Choroid plexus epithelial cell (primary cell): ENCODE results near the gene LRP1-AS.

Experiments
- DNase-seq: peaks from one replicate; pipeline ENCODE4 v3.0.0-alpha.2; 2010; ENCODE audit warnings: low read depth
- H3K4me3 ChIP-seq: 2 replicates; pipeline ENCODE4 v1.5.1; 2011; ENCODE audit warnings: low read depth, mild to moderate bottlenecking, control low read depth, low read length, moderate library complexity
- TF ChIP-seq, protein P1 (sequence below): conservative IDR thresholded peaks from 2 replicates; pipeline ENCODE4 v1.5.1; 2011; ENCODE audit warnings: low read depth, mild to moderate bottlenecking, control low read depth, inconsistent platforms, low read length, moderate library complexity

The LRP1-AS gene

DNA sequence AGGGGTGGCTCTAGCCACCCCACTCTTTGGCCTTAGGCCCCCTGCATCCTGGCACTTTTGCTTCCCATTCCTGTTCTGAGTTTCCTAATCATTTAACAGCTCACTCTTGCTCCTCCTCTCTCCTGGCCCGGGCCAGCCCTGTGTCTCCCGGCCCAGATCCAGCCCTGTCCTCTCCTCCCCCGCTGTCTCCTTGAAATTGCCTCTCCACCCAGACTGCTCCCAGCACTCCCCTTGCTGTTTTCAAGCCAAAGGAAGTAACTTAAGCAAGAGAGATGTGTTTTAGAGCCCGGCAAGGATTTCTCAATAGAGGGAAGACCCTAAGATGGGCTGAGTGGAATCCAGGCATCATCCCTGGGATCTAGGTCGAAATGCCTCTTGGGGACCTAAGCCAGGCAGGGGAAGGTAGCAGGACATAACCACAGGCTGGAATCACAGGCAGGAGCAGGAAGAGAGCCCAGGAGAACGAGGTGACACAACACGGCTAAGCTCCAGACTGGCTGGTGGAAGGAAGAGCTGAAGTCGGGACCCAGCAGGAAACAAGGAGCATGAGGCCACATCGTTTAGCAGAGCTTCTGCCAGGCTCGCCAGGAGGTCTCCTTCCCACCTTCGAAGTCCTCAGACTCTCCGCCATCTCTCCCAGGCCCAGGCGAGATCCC is 2.0 kb upstream of the LRP1-AS start:
- DNase-seq: peak; percentile 82
- TF ChIP-seq, protein P1, sequence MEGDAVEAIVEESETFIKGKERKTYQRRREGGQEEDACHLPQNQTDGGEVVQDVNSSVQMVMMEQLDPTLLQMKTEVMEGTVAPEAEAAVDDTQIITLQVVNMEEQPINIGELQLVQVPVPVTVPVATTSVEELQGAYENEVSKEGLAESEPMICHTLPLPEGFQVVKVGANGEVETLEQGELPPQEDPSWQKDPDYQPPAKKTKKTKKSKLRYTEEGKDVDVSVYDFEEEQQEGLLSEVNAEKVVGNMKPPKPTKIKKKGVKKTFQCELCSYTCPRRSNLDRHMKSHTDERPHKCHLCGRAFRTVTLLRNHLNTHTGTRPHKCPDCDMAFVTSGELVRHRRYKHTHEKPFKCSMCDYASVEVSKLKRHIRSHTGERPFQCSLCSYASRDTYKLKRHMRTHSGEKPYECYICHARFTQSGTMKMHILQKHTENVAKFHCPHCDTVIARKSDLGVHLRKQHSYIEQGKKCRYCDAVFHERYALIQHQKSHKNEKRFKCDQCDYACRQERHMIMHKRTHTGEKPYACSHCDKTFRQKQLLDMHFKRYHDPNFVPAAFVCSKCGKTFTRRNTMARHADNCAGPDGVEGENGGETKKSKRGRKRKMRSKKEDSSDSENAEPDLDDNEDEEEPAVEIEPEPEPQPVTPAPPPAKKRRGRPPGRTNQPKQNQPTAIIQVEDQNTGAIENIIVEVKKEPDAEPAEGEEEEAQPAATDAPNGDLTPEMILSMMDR: no peak
- H3K4me3 ChIP-seq: no peak overlapping the region

DNA sequence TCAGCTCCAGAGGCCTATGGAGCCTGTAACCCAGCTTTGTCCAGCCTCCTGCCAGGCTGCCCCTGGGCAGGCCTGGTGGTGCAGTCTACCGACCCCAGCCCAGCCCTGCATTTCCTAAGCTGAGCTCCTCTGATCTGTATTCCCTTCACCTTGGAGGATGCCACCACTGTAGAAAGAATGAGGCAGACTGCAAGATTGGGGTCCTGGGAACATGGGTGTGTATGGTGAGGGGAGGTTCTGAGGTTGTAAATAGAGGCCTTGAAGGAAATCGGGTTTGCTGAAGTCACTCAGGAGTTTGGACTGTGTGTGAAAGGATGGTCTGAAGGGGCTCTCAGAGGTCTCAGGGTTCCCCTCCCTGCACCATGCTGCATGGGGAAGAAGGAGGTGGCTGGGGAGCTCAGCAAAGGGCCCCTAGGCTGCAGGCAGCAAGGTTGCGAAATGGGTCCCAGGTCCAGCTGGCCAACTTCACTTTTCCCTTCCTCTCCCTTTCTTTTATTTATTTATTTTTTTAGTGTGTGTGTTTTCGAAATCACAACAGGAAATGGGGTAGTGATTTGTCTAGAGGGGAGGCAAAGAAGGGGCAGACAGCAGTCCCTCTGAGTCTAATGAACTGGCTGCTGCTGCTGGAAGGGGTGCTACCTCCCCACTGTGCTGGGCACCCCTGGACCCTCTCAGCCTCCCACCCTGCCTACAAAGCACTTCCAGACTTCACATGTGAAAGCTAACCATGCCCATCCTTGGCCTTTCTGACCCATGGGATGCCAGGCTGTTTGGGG is 1.2 kb upstream of the LRP1-AS start:
- TF ChIP-seq, protein P1: no peak
- H3K4me3 ChIP-seq: no peak overlapping the region
- DNase-seq: peak; percentile 73

DNA sequence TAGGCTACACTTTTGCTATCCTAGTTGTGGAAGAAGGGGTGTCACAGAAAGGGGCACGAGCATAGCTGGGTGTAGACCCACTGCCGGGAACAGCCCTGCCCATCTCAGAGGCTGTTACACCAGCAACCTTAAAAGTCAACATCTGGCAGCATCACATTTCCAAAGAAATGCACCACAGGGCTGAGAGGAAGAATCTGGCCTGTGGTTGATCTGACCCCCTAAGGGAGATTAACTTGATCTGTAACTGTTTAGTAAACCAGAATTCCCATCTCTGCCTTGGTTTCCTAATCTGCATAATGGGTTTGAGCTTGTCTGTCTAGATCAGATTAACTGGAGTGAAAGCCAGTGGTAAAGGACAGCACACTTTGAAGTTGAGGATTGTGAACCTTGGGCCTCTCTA is 1.3 kb downstream of the LRP1-AS start:
- DNase-seq: peak; percentile 57
- no peak overlapping the region for H3K4me3 ChIP-seq
- TF ChIP-seq, protein P1: no peak

DNA sequence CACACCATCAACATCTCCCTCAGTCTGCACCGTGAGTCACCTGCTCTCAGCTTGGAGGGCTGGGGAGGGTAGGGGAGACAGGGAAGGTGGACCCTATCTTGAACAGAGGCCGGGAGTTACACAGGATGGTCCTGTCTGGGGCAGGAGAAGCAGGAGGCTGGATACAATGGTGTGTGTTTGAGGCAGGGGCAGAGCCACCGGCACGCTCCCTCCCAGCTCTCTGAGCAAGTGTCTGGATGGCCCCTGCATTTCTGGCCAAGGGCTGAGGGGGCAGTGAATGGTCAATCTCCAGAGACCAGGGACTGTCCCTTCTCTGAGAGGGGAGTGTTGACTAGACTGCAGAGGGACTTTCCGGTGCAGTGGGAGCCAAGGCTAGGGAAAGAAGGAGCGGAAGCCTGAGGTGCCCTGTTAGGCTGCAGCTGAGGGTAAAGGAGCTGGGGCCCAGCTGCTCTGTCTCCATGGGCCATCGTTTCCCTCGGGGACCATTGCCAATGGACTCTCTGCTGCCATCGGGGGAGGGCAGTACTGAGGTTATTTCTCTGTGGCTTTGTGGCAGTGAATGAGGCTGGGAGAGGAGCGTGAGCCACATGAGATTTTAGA is 1.9 kb downstream of the LRP1-AS start:
- H3K4me3 ChIP-seq: no peak overlapping the region
- no peak for DNase-seq
- TF ChIP-seq, protein P1: no peak

DNA sequence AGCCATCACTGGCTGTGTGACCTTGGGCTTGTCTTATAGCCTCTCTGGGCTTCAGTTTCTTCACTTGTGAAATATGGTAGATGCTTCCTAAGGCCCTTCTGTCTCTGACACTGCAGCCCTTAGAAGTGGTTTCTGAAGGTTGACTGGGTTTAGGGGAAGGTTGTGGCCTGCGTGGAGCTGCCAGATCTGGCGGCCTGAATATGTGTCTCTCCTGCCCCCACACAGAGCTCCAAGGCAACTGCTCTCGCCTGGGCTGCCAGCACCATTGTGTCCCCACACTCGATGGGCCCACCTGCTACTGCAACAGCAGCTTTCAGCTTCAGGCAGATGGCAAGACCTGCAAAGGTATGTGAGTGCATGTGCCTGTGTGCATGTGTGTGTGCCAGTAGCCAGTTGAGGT is 4.0 kb downstream of the LRP1-AS start:
- no peak for DNase-seq
- TF ChIP-seq, protein P1: no peak
- H3K4me3 ChIP-seq: no peak overlapping the region

DNA sequence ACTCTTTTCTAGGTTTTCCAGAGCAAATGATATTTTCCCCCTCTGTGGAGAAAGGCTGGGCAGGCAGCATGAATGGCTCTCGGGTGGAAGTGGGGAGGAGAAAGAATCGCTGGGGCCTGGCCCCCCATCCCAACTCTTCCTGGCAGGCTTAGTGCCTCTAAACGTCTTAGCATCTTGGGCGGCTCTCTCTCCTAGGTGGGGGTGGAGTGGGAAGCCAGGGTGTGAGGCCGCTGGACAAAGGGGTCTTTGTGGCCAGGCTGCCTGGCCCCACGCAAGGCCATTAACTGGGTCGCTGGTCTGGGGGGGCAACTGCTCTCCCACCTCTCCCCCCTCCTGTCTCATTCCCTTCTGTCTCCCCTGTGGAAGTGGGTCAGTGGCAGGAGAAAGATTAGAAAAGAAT is 4.7 kb downstream of the LRP1-AS start:
- H3K4me3 ChIP-seq: no peak overlapping the region
- TF ChIP-seq, protein P1: no peak
- DNase-seq: no peak

DNA sequence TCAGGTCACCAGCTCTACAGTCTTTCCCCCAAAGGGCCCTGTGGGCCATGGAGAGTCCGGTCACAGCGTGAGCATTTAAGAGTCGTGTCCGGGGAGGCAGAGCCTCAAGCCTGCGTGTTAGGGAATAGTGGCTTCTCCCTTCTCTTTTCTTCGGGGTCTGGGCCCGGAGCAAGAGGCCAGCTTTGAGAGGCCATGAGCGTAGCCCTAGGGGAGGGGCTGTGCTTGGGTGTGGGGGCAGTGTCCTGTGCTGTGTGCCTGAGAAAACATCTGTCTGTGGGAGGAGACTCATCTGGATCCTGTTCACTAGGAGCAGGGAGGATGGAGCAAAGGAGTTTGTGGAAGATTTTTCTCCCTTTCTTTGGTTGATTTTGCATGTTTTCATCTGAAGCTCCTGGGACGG is 5.3 kb downstream of the LRP1-AS start:
- TF ChIP-seq, protein P1: no peak
- H3K4me3 ChIP-seq: no peak overlapping the region
- DNase-seq: no peak
